ENCODE data around the gene MATCAP1.

DNA sequence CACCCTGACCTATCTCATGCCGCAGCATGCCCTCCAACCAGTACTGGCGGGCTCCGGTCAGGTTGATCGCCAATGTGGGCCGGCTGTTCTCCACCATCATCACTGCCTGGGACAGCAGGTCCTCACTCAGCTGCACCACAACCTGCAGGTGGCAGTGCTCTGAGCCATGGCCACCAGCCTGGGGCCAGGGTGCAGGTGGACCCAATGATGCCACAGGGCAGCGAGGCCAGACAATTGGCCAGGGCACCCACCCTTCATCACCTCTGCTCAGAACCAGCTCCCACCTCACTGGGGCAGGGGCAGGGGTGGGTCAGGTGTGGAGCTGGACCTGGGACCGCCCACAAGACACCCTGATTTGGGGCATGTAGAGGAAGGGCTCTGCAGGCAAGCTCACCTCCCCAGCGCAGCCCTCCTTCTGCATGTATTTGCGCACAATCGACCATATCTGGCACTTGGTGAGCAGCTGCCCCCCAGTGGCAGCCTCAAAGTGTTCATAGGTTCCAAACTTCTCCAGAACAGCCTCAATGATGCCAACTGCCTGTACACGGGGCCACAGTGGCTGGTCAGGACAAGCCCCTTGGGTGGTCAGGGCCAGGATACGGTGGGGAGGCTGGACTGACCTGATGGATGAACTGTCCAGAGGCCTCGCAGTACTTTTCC, 4.2 kb downstream of the MATCAP1 start:
- TF ChIP-seq ZBTB33 (IDR thresholded peaks at IDR 0.05) (no peak), GABPA (IDR thresholded peaks at IDR 0.05 in 1 of 2, conservative IDR thresholded peaks at IDR 0.05 in 1 of 2) (no peak), CTCF (IDR thresholded peaks at IDR 0.05; ENCODE audit: low read depth, low read length, missing input control) (no peak), JUND (IDR thresholded peaks at IDR 0.05) (no peak)

Data from liver (tissue), 3 donors.